K562 (cell line): ENCODE measurements around the gene IMP4. TPM values are rescaled to one million over a fixed set of nuclear protein-coding genes. Genes with fewer than 3 reads are reported as not detected.

Experiments
- CHD1 ChIP-seq: fragments of 200-600 bp; sonication (generic); IDR thresholded peaks from one replicate; pipeline ENCODE4 v1.6.1; 2012; ENCODE audit warnings: mild to moderate bottlenecking, moderate library complexity, low read length, inconsistent platforms
- DNMT1 ChIP-seq: fragments of 450-650 bp; IDR thresholded peaks from 2 replicates; pipeline ENCODE4 v1.6.1; 2016; ENCODE audit warnings: antibody characterized with exemption, mild to moderate bottlenecking
- E2F6 ChIP-seq, 2 experiments: IDR thresholded peaks; 2 replicates each; pipeline ENCODE4 v1.6.1; 2011; ENCODE audit warnings: borderline replicate concordance in 1 of 2, control low read depth in 1 of 2, low read depth in 1 of 2, low read length in 1 of 2, mild to moderate bottlenecking in 1 of 2, mixed read lengths in 1 of 2, moderate library complexity in 1 of 2; ENCODE audit not compliant: insufficient read depth in 1 of 2, insufficient read length in 1 of 2, poor library complexity in 1 of 2, severe bottlenecking in 1 of 2; ENCODE audit errors: extremely low read depth in 1 of 2
- ELF2 ChIP-seq: fragments of 250-450 bp; sonication (Bioruptor Pico); IDR thresholded peaks from 2 replicates; pipeline ENCODE4 v1.5.0; 2021; ENCODE audit warnings: mild to moderate bottlenecking
- GATA2 ChIP-seq: sonication (generic); formaldehyde crosslinking; IDR thresholded peaks from 2 replicates; pipeline ENCODE4 v1.4.0; 2020; ENCODE audit warnings: mild to moderate bottlenecking, missing genetic modification reagents
- GATAD2A ChIP-seq: fragments of 450-650 bp; IDR thresholded peaks from 2 replicates; pipeline ENCODE4 v1.6.1; 2017
- GTF2E2 ChIP-seq: fragments of 200-800 bp; sonication (Bioruptor generic); IDR thresholded peaks from 2 replicates; pipeline ENCODE4 v1.6.1; 2016; ENCODE audit warnings: missing genetic modification characterization, missing compliant biosample characterization
- MECOM ChIP-seq: fragments of 250-450 bp; sonication (Bioruptor Pico); IDR thresholded peaks from 2 replicates; pipeline ENCODE4 v1.8.0; 2022; ENCODE audit warnings: inconsistent platforms
- MTA2 ChIP-seq: fragments of 450-650 bp; IDR thresholded peaks from 2 replicates; pipeline ENCODE4 v1.6.1; 2016; ENCODE audit warnings: low read depth
- NFATC3 ChIP-seq: fragments of 450-650 bp; IDR thresholded peaks from 2 replicates; pipeline ENCODE4 v1.6.1; 2017; ENCODE audit warnings: mild to moderate bottlenecking
- NFYB ChIP-seq: IDR thresholded peaks from 2 replicates; pipeline ENCODE4 v1.6.1; 2011; ENCODE audit warnings: mild to moderate bottlenecking, moderate library complexity; ENCODE audit not compliant: insufficient read length; ENCODE audit errors: extremely low read depth
- POLR2AphosphoS5 ChIP-seq: IDR thresholded peaks from 2 replicates; pipeline ENCODE4 v1.6.1; 2011; ENCODE audit warnings: mild to moderate bottlenecking, low read depth, low read length, moderate library complexity; ENCODE audit not compliant: control insufficient read depth, insufficient read depth
- RBM39 ChIP-seq: fragments of 200-400 bp; formaldehyde crosslinking; optimal IDR thresholded peaks from 2 replicates; pipeline ENCODE3; 2018; ENCODE audit warnings: low read depth, low read length
- SNRNP70 ChIP-seq: fragments of 200-400 bp; formaldehyde crosslinking; optimal IDR thresholded peaks from 2 replicates; pipeline ENCODE3; 2017; ENCODE audit warnings: low read depth, low read length
- SREBF1 ChIP-seq: fragments of 150-350 bp; IDR thresholded peaks from 2 replicates; pipeline ENCODE4 v1.6.1; 2014; ENCODE audit warnings: antibody characterized with exemption, low read depth, low read length, borderline replicate concordance
- TCF7L2 ChIP-seq: fragments of 150-350 bp; IDR thresholded peaks from 2 replicates; pipeline ENCODE4 v1.6.1; 2016; ENCODE audit warnings: low read depth, mild to moderate bottlenecking, low read length, moderate library complexity
- U2AF2 ChIP-seq: fragments of 200-400 bp; formaldehyde crosslinking; optimal IDR thresholded peaks from 2 replicates; pipeline ENCODE3; 2017; ENCODE audit warnings: low read depth, mild to moderate bottlenecking, low read length
- VEZF1 ChIP-seq: fragments of 200-800 bp; sonication (Bioruptor generic); IDR thresholded peaks from 2 replicates; pipeline ENCODE4 v1.6.1; 2017; ENCODE audit warnings: missing genetic modification characterization, missing compliant biosample characterization
- ZNF24 ChIP-seq: fragments of 450-650 bp; IDR thresholded peaks from 2 replicates; pipeline ENCODE4 v1.6.1; 2016
- ZNF316 ChIP-seq: fragments of 450-650 bp; IDR thresholded peaks from 2 replicates; pipeline ENCODE4 v1.6.1; 2016
- ZNF444 ChIP-seq: fragments of 250-450 bp; sonication (Bioruptor Pico); IDR thresholded peaks from 2 replicates; pipeline ENCODE4 v1.4.0; 2020; ENCODE audit warnings: mild to moderate bottlenecking, moderate library complexity
- ZNF445 ChIP-seq: fragments of 250-450 bp; sonication (Bioruptor Pico); IDR thresholded peaks from 2 replicates; pipeline ENCODE4 v1.4.0; 2020; ENCODE audit warnings: low read depth, mild to moderate bottlenecking, moderate library complexity
- ZNF668 ChIP-seq: fragments of 250-450 bp; sonication (Bioruptor Pico); IDR thresholded peaks from 2 replicates; pipeline ENCODE4 v1.8.0; 2022; ENCODE audit warnings: mild to moderate bottlenecking, inconsistent platforms
- ZNF699 ChIP-seq: fragments of 250-450 bp; sonication (Bioruptor Pico); IDR thresholded peaks from 2 replicates; pipeline ENCODE4 v1.8.0; 2021; ENCODE audit warnings: mild to moderate bottlenecking, moderate library complexity; ENCODE audit not compliant: insufficient replicate concordance
- ZNF764 ChIP-seq: fragments of 250-450 bp; sonication (Bioruptor Pico); IDR thresholded peaks from 2 replicates; pipeline ENCODE4 v1.4.0; 2020; ENCODE audit warnings: low read depth, mild to moderate bottlenecking, moderate library complexity
- ZNF830 ChIP-seq: fragments of 250-450 bp; sonication (Bioruptor Pico); IDR thresholded peaks from 2 replicates; pipeline ENCODE4 v1.5.0; 2021; ENCODE audit warnings: mild to moderate bottlenecking
- polyA plus RNA-seq, 8 experiments: library from polyadenylated mRNA; depleted of rRNA in 4 of 8; stranded (reverse) in 5 of 8; unstranded in 3 of 8; fragments of >200 nt; fragmentation: Nextera tagmentation in 2 of 8; fragmentation: Illumina TruSeq in 1 of 8; extraction: Ambion mirVana in 2 of 8; extraction: Trizol in 1 of 8; gene quantifications; 2 replicates each; pipeline versions ENCODE4 v1.2.1 to v1.2.3, GENCODE V29; 2011 to 2014; ENCODE audit warnings: inconsistent platforms in 1 of 8, missing spikeins in 1 of 8
- total RNA-seq, 7 experiments: library from RNA; depleted of rRNA in 6 of 7; stranded (reverse); fragments of >200 nt in 6 of 7; fragmentation: Illumina TruSeq in 2 of 7; extraction: Trizol in 2 of 7; gene quantifications; 2 replicates each; pipeline versions ENCODE4 v1.2.1 to v1.2.3, GENCODE V29; 2011 to 2021; ENCODE audit warnings: low replicate concordance in 1 of 7

Gene IMP4
- total and polyA plus RNA-seq, 9 of the 15 experiments (the other 6 are each of a cell fraction or from before 2014, with no cell fraction given): 35.4 to 209 (median 100.0) TPM

DNA sequence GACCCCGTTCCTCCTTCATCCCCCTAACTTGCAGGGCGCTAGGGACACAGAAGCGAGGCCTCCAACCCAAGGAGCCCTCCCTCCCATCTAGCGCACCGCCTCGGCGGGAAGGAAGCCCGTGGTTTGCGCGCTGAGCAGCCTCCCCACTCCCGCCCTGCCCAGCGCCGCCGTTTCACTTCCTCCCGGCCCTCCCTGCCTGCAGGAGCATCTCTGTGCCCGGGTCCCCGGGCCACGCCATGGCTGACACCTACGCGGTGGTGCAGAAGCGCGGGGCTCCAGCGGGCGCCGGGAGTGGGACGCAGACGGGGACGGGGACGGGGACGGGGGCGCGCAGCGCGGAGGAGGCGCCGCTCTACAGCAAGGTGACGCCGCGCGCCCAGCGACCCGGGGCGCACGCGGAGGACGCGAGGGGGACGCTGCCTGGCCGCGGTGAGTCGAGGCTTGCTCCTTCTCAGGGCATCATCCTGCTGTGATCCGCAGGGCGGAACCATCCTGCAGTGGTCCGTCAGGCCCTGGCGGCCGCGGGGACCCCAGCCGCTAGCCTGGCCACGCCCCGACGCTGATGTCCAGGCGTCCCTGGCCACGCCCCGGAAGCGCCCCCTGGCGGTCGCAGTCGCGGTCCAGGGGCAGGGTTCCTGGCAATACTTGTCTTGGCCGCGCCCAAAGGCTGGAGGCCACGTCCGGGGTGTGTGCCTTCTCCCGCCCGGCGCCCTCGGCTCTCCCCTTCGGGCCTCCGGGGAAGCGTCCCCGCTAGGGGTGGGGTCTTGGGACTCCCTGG, 29.5 kb downstream of the IMP4 start (continued):
- TF ChIP-seq E2F6 (IDR thresholded peaks at IDR 0.05; ENCODE audit: borderline replicate concordance in 1 of 2, extremely low read depth in 1 of 2, insufficient read depth in 1 of 2, insufficient read length in 1 of 2, low read depth in 1 of 2, low read length in 1 of 2, poor library complexity in 1 of 2, severe bottlenecking in 1 of 2): peak; percentile 81 to 92
- peak; percentile 64 for TF ChIP-seq POLR2AphosphoS5
- no peak for TF ChIP-seq RBM39
- peak; percentile 4; the same call in 1 of the 2 replicates for TF ChIP-seq GATAD2A
- peak; percentile 53; the same call in 1 of the 2 replicates for TF ChIP-seq VEZF1 (CRISPR knock-in tag)
- TF ChIP-seq NFATC3: no peak
- TF ChIP-seq SNRNP70: no peak
- TF ChIP-seq ZNF668 (CRISPR knock-in tag): no peak
- no peak for TF ChIP-seq ZNF24
- TF ChIP-seq MECOM (CRISPR knock-in tag): no peak
- TF ChIP-seq MTA2: no peak
- peak; percentile 66; the same call in 1 of the 2 replicates for TF ChIP-seq GTF2E2
- no peak for TF ChIP-seq ZNF316
- TF ChIP-seq ZNF699 (CRISPR knock-in tag): no peak
- TF ChIP-seq DNMT1: no peak
- no peak for TF ChIP-seq GATA2
- no peak for TF ChIP-seq ZNF445 (CRISPR knock-in tag)
- TF ChIP-seq U2AF2: no peak
- TF ChIP-seq ZNF764 (CRISPR knock-in tag): no peak
- TF ChIP-seq ZNF444: no peak
- TF ChIP-seq ZNF830 (CRISPR knock-in tag): 0 out of 2 replicates have a peak, but pooled peaks have one; percentile 62
- TF ChIP-seq CHD1: peak; percentile 78
- no peak for TF ChIP-seq TCF7L2
- TF ChIP-seq NFYB: no peak
- no peak for TF ChIP-seq ELF2 (CRISPR knock-in tag)
- TF ChIP-seq SREBF1: no peak
